Activated CD4-positive, CD25-positive, alpha-beta regulatory T cell treated with anti-CD3 and anti-CD28 coated beads, Interleukin-2, amount 50 U/mL, for 16 hours (primary cell): ENCODE results near the gene ALG1.

Source experiments
- DNase-seq: peaks from one replicate; pipeline ENCODE4 v3.0.0-alpha.2; 2020; ENCODE audit warnings: low read depth, low spot score

The ALG1 gene

GRCh38 chr16:5045499-5046115 is 26.0 kb upstream of the ALG1 start:
- DNase-seq: no peak

DNA sequence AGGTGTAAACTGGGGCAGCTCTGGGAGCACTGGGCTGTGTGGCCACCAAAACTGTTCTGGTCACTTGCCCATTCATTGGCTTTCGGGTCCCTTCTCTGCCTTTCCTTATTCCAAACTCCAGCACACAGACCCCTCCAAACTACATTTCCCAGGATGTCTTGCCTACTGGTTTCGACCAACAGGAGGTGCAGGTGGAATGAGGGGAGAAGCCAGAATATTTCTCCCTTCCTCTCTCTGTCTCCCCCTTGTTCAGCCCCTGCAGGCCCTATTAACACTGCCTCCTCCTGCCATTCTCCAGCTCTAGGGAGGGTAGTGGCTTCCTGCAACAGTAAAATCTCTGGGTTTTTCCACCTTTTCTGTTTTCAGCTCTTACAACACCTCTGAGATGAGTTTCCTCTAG is 24.7 kb upstream of the ALG1 start:
- DNase-seq: no peak

DNA sequence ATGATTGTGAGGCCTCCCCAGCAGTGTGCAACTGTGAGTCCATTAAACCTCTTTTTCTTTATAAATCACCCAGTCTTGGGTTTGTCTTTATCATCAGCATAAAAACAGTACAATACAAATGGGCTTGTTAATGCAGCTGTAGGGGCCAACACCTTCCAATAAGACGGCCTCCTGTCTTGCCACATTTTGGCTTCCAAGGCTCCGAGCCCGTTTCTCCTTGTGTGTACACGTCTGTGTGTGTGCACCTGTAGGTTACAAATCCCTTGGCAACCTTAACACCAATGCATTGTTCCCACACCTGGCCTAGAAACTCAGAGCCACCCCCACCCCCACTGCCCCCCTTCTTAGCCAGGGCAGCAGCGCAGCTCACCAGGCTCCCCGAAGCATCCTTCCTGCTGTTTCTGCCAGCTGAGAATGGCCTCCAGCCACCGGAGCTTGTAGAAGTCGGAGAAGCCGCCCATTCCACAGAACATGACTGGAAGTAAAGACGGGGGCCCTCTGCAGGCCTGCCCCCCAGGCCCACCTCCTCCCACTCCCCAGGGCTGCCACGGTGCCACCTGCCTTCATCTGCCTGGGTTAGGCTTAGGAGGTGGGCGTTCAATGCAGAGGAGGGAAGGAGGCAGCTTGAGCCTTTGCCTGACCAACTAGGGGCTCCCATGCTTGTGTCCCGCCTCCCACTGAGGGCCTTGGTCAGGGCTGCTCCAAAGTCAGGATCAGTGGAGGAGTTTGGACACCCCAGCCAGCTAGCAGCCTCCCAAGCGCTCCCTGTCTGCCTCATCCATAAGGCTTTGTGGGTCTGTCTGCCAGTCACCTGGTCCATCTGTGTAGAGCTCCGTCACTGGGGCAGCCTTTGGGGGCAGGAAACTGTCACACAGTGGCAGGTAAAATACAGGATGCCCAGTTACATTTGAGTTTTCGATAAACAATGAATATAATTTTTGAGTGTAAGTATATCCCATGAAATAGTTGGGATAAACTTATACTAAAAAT is 16.5 kb upstream of the ALG1 start:
- DNase-seq: no peak

DNA sequence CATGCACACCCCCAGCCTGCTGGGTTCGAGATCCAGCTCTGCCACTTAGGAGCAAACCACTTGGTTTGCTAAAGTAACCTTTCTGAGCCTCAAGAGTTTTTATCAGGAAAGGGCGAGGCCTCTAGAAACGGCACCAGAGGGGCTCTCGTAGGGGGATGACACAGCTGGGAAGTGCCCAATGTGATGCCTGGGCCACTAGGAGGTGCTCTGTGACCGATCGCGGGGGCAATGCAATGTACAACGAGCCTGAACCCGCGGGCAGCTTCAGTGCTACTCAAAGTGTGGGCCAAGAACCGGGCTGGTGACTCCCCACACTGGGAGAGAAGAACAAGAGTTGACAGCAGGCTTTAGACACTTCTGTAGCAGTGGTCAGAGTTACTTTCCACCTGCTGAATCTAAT is 15.3 kb upstream of the ALG1 start:
- DNase-seq: peak; percentile 10

DNA sequence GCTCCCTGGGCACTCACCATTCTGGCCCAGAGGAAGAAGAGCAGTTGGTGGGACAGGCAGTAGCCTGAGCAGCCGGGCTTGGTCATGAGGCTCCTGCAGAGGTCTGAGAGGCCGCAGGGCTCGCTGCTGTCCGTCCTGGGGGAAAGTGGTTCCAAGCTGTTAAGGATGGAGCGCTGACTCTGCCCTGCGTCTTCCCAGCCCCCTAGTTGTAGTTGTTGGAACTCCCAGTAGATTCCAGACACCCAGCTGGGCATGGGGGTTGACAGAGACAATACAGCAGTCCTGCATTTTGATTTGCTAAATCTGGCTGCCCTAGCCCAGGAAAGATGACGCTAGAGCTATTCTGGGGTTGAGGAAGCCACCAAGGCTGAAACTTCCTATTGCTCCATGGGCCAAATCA is 13.2 kb upstream of the ALG1 start:
- DNase-seq: no peak

- no peak for DNase-seq
These were observed 12.1 kb upstream of the ALG1 start for GRCh38 chr16:5059386-5060072.

DNA sequence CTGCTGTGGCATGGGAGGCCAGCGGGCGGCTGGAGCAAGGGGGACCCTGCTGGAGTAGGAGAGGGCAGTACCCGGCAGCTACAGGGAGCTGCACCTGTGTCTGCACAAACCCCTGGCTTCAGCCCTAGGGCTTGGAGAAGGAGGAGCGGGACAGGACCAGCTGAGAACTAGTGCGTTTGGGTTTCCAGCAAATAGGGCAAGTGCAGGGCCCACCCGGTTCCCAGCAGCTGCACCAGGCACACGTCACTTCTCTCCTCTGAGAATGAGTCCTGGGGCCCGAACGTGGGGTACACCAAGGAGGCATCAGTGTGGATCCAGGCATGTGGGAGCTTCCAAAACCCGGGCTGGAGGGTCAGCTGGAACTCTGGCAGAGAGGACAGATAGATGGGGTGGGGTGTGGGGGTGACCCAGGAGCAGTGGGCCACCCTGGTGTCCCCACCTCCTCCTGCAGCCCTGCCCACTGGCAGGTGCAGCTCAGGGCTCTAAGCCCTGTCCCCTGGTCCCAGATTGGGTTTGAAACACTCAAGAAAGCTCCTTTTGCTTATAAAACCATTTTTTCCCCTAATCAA is 11.5 kb upstream of the ALG1 start:
- no peak for DNase-seq

GRCh38 chr16:5062051-5062450 is 9.6 kb upstream of the ALG1 start:
- no peak for DNase-seq

DNA sequence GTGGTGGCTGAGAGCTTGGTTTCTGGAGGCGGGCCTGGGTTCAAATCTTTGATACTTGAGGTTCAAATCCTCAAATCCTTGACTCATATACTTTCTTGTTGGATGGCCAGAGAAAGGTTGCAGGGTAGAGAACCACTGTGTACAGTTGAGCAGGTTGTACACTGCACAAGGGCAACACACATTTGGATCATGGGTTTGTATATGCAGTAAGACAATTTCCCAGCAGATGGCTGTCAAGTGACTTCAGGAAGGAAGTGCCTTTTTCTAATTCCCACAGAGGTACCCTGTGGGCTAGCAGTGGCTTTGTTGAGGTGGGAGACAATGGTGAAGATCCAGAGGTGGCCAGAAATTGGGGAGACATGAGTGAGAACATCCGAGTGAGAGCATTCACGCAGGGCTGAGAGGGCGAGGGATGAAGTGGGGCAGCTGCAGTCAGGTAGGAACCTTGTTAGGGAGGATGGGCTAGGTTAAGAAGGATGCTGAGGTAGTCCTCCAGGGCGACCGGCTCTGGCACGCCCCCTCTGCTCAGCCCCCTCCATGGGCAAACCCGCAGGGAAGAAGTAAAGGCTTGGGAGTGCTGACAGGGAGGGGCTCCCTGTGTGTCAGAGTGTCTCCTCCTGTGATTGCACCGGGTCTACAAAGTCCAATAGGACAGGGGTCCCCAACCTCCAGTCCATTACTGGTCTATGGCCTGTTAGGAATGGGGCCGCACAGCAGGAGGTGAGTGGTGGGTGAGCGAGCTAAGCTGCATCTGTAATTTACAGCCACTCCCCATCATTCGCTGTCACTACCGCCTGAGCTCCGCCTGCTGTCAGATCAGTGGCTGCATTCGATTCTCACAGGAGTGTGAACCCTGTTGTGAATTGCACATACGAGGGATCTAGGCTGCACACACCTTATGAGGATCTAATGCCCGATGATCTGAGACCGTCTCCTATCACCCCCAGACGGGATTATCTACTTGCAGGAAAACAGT is 8.6 kb upstream of the ALG1 start:
- DNase-seq: no peak

DNA sequence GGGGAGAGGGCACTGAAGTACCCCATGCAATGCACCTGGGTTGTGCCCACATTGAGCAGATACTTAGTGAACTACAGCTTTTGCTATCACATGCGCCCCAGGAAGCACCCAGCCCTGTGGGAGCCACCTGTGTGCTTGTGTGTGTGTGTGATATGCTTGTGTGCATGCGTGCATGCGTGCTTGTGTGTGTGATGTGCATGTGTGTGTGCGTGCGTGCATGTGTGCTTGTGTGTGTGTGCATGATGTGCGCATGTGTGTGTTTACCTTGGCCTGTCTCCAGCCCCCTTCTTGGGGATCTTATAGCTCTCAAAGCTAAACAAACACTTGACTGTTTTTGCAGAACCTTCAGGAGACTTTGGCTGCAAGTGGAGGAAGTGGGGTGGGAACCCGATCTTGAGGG is 6.7 kb upstream of the ALG1 start:
- no peak for DNase-seq

- no peak for DNase-seq
These were observed 6.3 kb upstream of the ALG1 start for GRCh38 chr16:5065326-5065725.

DNA sequence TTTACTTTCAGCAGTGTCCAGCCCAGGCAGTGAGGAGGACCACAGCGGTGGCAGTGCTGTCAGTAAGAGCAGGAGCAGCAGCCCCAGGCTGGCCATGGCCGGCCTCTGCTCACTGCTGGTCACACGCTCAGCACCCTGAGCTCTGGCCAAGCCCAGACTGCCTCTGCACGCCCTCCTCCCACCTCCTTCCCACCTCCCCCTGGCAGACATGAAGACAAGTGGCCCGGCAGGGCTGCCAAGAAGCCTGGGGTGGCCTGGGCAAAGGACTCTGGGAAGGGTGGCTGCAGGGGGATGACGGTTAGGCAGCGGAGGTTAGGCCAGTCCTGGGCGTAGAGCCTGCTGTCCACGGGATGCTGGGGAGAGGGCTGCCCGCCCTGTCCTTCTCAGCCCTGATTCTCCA is 5.8 kb upstream of the ALG1 start, which contains the start of gene C16orf89:
Gene C16orf89, minus strand, starts transcription at position 144 of the 400 bp plus-strand sequence. Its CDS starts 48 bp downstream, at position 96.
- no peak for DNase-seq

GRCh38 chr16:5066511-5066910 is 5.1 kb upstream of the ALG1 start:
- no peak for DNase-seq

DNA sequence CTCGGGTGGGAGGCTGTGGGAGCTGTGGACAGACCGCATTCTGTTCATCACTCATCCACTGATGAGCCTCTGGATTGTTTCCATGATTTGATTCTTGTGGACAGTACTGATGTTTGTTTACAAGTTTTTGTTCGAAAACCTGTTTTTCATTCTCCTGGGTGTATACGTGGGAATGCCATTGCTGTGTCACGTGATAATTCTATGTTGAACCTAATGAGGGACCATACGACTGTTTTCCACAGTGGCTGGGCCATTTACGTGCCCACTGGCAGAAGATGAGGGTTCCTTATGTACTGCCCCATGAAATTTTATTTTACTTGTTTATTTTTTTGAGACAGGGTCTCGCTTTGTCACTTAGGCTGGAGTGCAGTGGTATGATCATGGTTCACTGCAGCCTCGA is 2.6 kb upstream of the ALG1 start:
- no peak for DNase-seq

GRCh38 chr16:5069854-5070253 is 1.8 kb upstream of the ALG1 start:
- no peak for DNase-seq

DNA sequence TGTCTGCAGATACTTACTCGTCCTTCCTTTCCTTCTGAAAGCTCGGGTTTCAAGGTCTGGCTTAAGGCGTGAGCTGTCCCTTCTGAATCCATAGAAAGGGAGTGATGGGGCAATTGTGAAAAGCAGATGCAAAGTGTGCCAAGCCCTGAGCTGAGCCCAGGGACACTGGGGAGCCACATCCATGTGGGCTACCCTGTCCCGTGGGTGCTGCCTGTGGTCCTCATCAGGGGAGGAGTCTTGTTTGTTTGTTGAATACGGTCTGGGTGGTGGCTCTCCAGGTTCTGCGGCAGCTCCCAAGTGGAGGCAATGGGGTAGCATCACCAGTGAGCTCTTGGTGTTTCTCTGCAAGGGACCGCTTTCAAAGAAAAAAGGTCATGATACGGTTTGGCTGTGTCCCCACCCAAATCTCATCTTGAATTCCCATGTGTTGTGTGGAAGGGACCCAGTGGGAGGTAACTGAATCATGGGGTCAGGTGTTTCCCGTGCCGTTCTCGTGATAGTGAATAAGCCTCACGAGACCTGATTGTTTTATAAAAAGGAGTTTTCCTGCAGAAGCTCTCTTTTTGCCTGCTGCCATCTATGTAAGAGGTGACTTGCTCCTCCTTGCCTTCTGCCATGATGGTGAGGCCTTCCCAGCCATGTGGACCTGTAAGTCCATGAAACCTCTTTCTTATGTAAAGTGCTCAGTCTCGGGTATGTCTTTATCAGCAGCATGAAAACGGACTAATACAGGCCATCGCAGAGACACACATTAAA is 1.0 kb upstream of the ALG1 start:
- DNase-seq: no peak

- no peak for DNase-seq
These were observed 332 bp upstream of the ALG1 start for GRCh38 chr16:5071341-5071680.

- DNase-seq: no peak
These were observed 963 bp downstream of the ALG1 start for GRCh38 chr16:5072334-5073278.

DNA sequence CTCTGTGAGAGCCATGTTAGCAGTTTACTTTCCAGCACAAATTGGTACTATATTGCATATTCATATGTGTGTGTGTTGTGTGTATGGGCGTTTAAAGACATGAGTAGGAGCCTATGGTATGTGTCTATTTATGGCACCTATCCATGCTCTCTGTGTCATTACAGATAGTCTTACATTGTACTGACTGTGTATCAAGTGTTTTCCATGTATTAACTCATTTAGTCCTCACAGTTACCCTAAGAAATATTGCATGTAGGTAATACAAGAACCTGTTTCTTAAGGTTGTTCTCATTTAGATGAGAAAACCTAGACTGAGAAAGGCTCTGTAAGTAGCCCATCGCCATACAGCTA is 1.6 kb downstream of the ALG1 start:
- DNase-seq: no peak
